Measurements from ENCODE around the gene CLEC16A. TPM values are rescaled to one million over a fixed set of nuclear protein-coding genes. Genes with fewer than 3 reads are reported as not detected.

Gene CLEC16A
- total RNA-seq, 4 donors from 2014 or later: 38.2 to 153 (median 92.7) TPM

GRCh38 chr16:10906914-10907756, 37.2 kb upstream of the CLEC16A start:
- Histone ChIP-seq H3K4me3 (no peak overlapping the region), H3K4me1 (no peaks in the 10 kb centered on the region), H3K36me3 (no peaks in the 10 kb centered on the region), H3K27me3 (no peaks in the 10 kb centered on the region), H3K9me3 (no peaks in the 10 kb centered on the region), H3K27ac (no peak overlapping the region)
- 80 to 89% methylated on average over 2 to 36 of the region's 46 CpGs for WGBS, 2 donors (ENCODE audit: low coverage in 1 of 2)
- in situ Hi-C loops (cut with MboI; ENCODE audit: low pct_ligation_motif_present in 1 of 4, low pct_unique_long_range_greater_than_20kb in 1 of 4, low sequenced_read_pairs in 3 of 4): loop anchor here in 2 of 4 donors (25.0 kb wide), 3 partner anchors 145 to 395 kb away; no protein-coding TSS in a partner anchor
- intact Hi-C loops (cut with DNase I; ENCODE audit: low total_unique reads): loop anchor here (1.0 kb wide), 1 partner anchor 25 kb away; no protein-coding TSS in a partner anchor
- DNase-seq: no peak
- TF ChIP-seq EP300 (IDR thresholded peaks at IDR 0.05; ENCODE audit: low read depth): no peak
- TF ChIP-seq CTCF (IDR thresholded peaks at IDR 0.05): no peak
- no peak for TF ChIP-seq POLR2A (IDR thresholded peaks at IDR 0.05)
- TF ChIP-seq POLR2AphosphoS5 (IDR thresholded peaks at IDR 0.05): no peak

- no peaks in the 10 kb centered on the region for H3K36me3 ChIP-seq
Measured at GRCh38 chr16:10907757-10908045, 36.7 kb upstream of the CLEC16A start.

GRCh38 chr16:10911267-10911666, 33.1 kb upstream of the CLEC16A start:
- intact Hi-C loops (cut with DNase I; ENCODE audit: low total_unique reads): loop anchor here (10.0 kb wide), 2 partner anchors 166 to 386 kb away; partner anchors contain the start of gene NUBP1
- no peak for TF ChIP-seq EP300 (IDR thresholded peaks at IDR 0.05; ENCODE audit: low read depth)
- TF ChIP-seq CTCF (IDR thresholded peaks at IDR 0.05): no peak
- no peak for TF ChIP-seq POLR2AphosphoS5 (IDR thresholded peaks at IDR 0.05)
- no peak for TF ChIP-seq POLR2A (IDR thresholded peaks at IDR 0.05)
- Histone ChIP-seq H3K4me3 (no peak overlapping the region), H3K27me3 (no peaks in the 10 kb centered on the region), H3K27ac (no peak overlapping the region), H3K4me1 (no peaks in the 10 kb centered on the region), H3K9me3 (no peaks in the 10 kb centered on the region), H3K36me3 (no peaks in the 10 kb centered on the region)
- in situ Hi-C loops (cut with MboI; ENCODE audit: low pct_ligation_motif_present in 1 of 4, low pct_unique_long_range_greater_than_20kb in 1 of 4, low sequenced_read_pairs in 3 of 4): loop anchor here in 3 of 4 donors (10.0 to 25.0 kb wide), 5 partner anchors 149 to 399 kb away; no protein-coding TSS in a partner anchor
- DNase-seq: no peak

More at GRCh38 chr16:10907757-10908045, 36.7 kb upstream of the CLEC16A start:
- DNase-seq: no peak
- TF ChIP-seq EP300 (IDR thresholded peaks at IDR 0.05; ENCODE audit: low read depth) (no peak), POLR2A (IDR thresholded peaks at IDR 0.05) (no peak), POLR2AphosphoS5 (IDR thresholded peaks at IDR 0.05) (no peak), CTCF (IDR thresholded peaks at IDR 0.05) (no peak)
- in situ Hi-C loops (cut with MboI; ENCODE audit: low pct_ligation_motif_present in 1 of 4, low pct_unique_long_range_greater_than_20kb in 1 of 4, low sequenced_read_pairs in 3 of 4): loop anchor here in 2 of 4 donors (25.0 kb wide), 3 partner anchors 145 to 395 kb away; no protein-coding TSS in a partner anchor
- intact Hi-C loops (cut with DNase I; ENCODE audit: low total_unique reads): loop anchor here (1.0 kb wide), 1 partner anchor 25 kb away; no protein-coding TSS in a partner anchor
- Histone ChIP-seq H3K4me3 (no peak overlapping the region), H3K9me3 (no peaks in the 10 kb centered on the region), H3K27ac (no peak overlapping the region), H3K4me1 (no peaks in the 10 kb centered on the region), H3K27me3 (no peaks in the 10 kb centered on the region)
- WGBS, 2 donors (ENCODE audit: low coverage in 1 of 2): 89% methylated on average over 17 of the region's 21 CpGs; no CpG with 5 or more reads in 1 of the 2 donors

- Histone ChIP-seq H3K27ac (no peak overlapping the region), H3K27me3 (no peaks in the 10 kb centered on the region), H3K4me3 (no peak overlapping the region), H3K4me1 (peaks cover 0 to 9% (median 3%) of the 10 kb centered on the region in 4 donors), H3K36me3 (no peaks in the 10 kb centered on the region), H3K9me3 (no peaks in the 10 kb centered on the region)
- in situ Hi-C loops (cut with MboI; ENCODE audit: low pct_ligation_motif_present in 1 of 4, low pct_unique_long_range_greater_than_20kb in 1 of 4, low sequenced_read_pairs in 3 of 4): loop anchor here in 3 of 4 donors (10.0 to 25.0 kb wide), 5 partner anchors 154 to 404 kb away; no protein-coding TSS in a partner anchor
- no peak for DNase-seq
- WGBS, 2 donors (ENCODE audit: low coverage in 1 of 2): 63 to 64% methylated on average over 3 of the region's 3 CpGs
- intact Hi-C loops (cut with DNase I; ENCODE audit: low total_unique reads): loop anchor here (10.0 kb wide), 2 partner anchors 172 to 392 kb away; partner anchors contain the start of gene NUBP1
- TF ChIP-seq EP300 (IDR thresholded peaks at IDR 0.05; ENCODE audit: low read depth) (no peak), CTCF (IDR thresholded peaks at IDR 0.05) (no peak), POLR2A (IDR thresholded peaks at IDR 0.05) (no peak), POLR2AphosphoS5 (IDR thresholded peaks at IDR 0.05) (no peak)
Measured at GRCh38 chr16:10916534-10916933, 27.8 kb upstream of the CLEC16A start.

All from transverse colon (tissue), 4 donors.